Prostate gland (tissue), 2 donors: ENCODE results near the gene MORC4. TPM values are rescaled to one million over a fixed set of nuclear protein-coding genes. Genes with fewer than 3 reads are reported as not detected.

ENCODE experiments used
- DNase-seq: peaks from one replicate; pipeline ENCODE4 v3.0.0-alpha.2; 2019; ENCODE audit warnings: low spot score
- H3K27ac ChIP-seq, 2 donors: fragments of 200-600 bp; sonication (generic); 2 replicates each; pipeline ENCODE4 v1.5.1; 2017 to 2019
- H3K27me3 ChIP-seq: fragments of 200-600 bp; sonication (generic); replicated peaks from 2 replicates; pipeline ENCODE4 v1.5.1; 2019; ENCODE audit not compliant: insufficient read depth
- H3K36me3 ChIP-seq, 2 donors: fragments of 200-600 bp; sonication (generic); 1 replicate in 1 of 2; 2 replicates in 1 of 2; pipeline versions ENCODE4 v1.5.1 to v1.8.1; 2017 to 2019
- H3K4me1 ChIP-seq: fragments of 200-600 bp; sonication (generic); replicated peaks from 2 replicates; pipeline ENCODE4 v1.5.1; 2019
- H3K4me3 ChIP-seq, 2 donors: fragments of 200-600 bp; sonication (generic); 2 replicates each; pipeline ENCODE4 v1.5.1; 2017 to 2019
- H3K9me3 ChIP-seq: fragments of 200-600 bp; sonication (generic); 2 replicates; pipeline ENCODE4 v1.5.1; 2017
- CTCF ChIP-seq, 4 experiments: fragments of 200-600 bp in 2 of 4; fragments of 450-650 bp in 2 of 4; sonication (generic) in 2 of 4; IDR thresholded peaks; 1 replicate in 3 of 4; 2 replicates in 1 of 4; pipeline ENCODE4 v1.5.1; 2016 to 2019; ENCODE audit warnings: antibody characterized with exemption in 4 of 4, mild to moderate bottlenecking in 2 of 4, moderate library complexity in 2 of 4
- POLR2A ChIP-seq: fragments of 450-650 bp; IDR thresholded peaks from one replicate; pipeline ENCODE4 v1.6.1; 2016; ENCODE audit warnings: antibody characterized with exemption, mild to moderate bottlenecking
- POLR2AphosphoS5 ChIP-seq: sonication (generic); formaldehyde crosslinking; IDR thresholded peaks from one replicate; pipeline ENCODE4 v1.6.1; 2017; ENCODE audit warnings: antibody characterized with exemption
- WGBS: methylation state at CpG from one replicate; pipeline ENCODE4 v1.1.5; 2018; 5-methylcytosine and 5-hydroxymethylcytosine counted together
- intact Hi-C: fragments of 100-400 bp; cut with DNase I; formaldehyde crosslinking; loops from one replicate; pipeline ENCODE4 v1.14.2; 2022
- total RNA-seq, 2 donors: library from RNA; depleted of rRNA; stranded (reverse); fragments of >200 nt; gene quantifications; one replicate each; pipeline ENCODE4 v1.1.0, GENCODE V29; 2016

MORC4 gene
- total RNA-seq, 2 donors from 2014 or later: 20.4 to 36.1 TPM

DNA sequence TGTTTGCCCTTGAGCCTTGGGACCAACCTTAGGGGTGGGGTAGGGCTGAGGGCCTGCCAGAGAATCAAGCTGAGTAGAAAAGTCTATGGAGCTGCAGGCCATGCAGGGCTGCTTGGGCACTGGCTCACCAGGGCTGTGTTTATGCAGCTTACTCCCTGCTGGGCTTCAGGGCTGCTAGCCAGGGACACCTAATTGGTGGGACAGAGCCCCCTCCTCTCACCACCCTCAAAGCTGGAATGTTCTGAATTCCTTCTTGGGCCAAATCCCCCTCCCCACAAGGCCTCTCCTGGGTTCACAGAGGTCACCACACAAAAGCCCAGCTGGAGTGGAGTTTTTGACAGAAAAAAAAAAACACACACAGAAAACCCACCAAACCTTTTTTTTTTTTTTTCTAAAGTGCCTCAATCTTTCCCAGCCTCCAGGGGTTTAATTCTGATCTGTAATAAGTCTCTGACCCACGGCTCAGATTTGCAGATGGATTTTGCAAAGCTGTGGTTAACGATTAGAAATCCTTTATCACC lies 80.0 kb downstream of the MORC4 start, which contains the start of gene CLDN2:
CLDN2 (plus strand) TSS at position 471 of the 521 bp plus-strand sequence. CDS start 7,827 bp downstream, outside the sequence.
- TF ChIP-seq POLR2A (no peak), POLR2AphosphoS5 (no peak), CTCF (IDR thresholded peaks at IDR 0.05) (no peak)

DNA sequence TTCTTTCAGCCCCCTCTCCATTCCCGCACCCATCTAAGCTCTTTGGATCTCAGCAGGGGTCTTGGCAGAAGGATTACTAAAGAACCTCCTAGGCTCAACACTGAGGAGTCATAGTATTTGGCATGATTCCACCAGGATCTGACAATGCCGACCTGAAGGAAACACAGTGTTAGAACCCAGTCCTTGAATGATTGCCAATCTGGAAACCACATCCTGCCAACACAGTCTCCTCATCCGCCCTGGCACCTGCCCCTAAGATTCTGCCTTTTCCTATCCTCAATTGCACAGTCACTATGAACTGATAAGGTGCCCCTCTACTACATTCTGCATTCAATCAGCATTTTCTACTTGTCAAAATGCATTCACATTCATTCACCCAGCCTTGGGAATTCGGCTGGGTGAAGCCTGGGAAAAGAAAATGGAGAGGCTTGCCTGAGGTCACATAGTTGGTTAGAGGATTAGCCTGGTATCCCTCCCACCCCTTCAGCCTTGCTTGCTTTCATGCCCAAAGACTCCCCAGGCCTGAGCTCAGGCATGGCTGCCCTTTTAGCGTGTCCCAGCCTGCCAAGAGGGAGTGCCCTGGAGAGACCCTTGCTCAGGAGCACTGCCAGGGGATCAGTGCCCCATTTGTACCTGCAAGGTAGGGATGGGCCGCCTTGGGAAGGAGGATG lies 82.0 kb downstream of the MORC4 start:
- Histone ChIP-seq H3K9me3 (no peaks in the 10 kb centered on the region), H3K27me3 (no peaks in the 10 kb centered on the region), H3K36me3 (no peaks in the 10 kb centered on the region), H3K4me1 (no peaks in the 10 kb centered on the region), H3K4me3 (no peak overlapping the region), H3K27ac (no peak overlapping the region)
- DNase-seq: no peak
- no peak for TF ChIP-seq POLR2A
- TF ChIP-seq POLR2AphosphoS5: no peak
- no peak for TF ChIP-seq CTCF (IDR thresholded peaks at IDR 0.05)
- intact Hi-C loops: no loop called here
- 49% methylated on average over 6 of the region's 6 CpGs for WGBS

More for the DNA sequence above, 80.0 kb downstream of the MORC4 start, which contains the start of gene CLDN2:
- intact Hi-C loops: no loop called here
- no peaks in the 10 kb centered on the region for H3K36me3 ChIP-seq
- no peak for DNase-seq
- WGBS: 38% methylated on average over 2 of the region's 2 CpGs
- no peak within 1 kb of the TSS for H3K4me3 ChIP-seq
- H3K4me1 ChIP-seq: no peaks in the 10 kb centered on the region
- H3K27ac ChIP-seq: no peak within 1 kb of the TSS
- H3K9me3 ChIP-seq: no peaks in the 10 kb centered on the region
- H3K27me3 ChIP-seq: no peaks in the 10 kb centered on the region

GRCh38 chrX:106912864-106913263 lies 87.1 kb downstream of the MORC4 start:
- no peak overlapping the region for H3K4me3 ChIP-seq
- H3K9me3 ChIP-seq: no peaks in the 10 kb centered on the region
- H3K4me1 ChIP-seq: no peaks in the 10 kb centered on the region
- H3K27me3 ChIP-seq: no peaks in the 10 kb centered on the region
- H3K27ac ChIP-seq: no peak overlapping the region
- whole genome bisulfite sequencing: 93% methylated on average over 2 of the region's 2 CpGs
- H3K36me3 ChIP-seq: no peaks in the 10 kb centered on the region
- intact Hi-C loops: no loop called here
- TF ChIP-seq CTCF (IDR thresholded peaks at IDR 0.05): no peak
- no peak for TF ChIP-seq POLR2AphosphoS5
- no peak for TF ChIP-seq POLR2A
- DNase-seq: no peak

DNA sequence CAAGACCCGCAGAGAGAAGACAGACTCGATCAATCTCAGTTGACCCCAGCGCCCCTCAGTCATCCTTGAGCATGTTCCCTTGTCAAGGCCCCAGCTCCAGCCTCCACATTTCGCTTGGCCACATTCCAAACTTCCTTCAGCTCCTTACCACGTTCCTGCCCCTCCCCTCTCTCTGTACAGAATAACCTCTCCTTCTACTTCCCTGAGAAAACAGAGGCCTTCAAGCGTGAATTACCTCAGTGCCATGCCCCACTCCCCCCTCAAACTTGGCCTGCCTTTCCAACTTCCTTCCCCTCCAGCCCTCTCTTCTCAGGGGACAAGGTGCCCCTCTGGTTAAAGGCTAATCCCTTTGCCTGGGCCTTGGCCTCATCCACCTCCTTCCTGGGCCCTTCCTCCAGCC lies 93.7 kb downstream of the MORC4 start:
- H3K4me3 ChIP-seq: no peak overlapping the region
- no peak for DNase-seq
- WGBS: 60% methylated on average over 6 of the region's 6 CpGs
- intact Hi-C loops: no loop called here
- no peaks in the 10 kb centered on the region for H3K36me3 ChIP-seq
- no peaks in the 10 kb centered on the region for H3K27me3 ChIP-seq
- H3K9me3 ChIP-seq: no peaks in the 10 kb centered on the region
- no peak overlapping the region for H3K27ac ChIP-seq
- TF ChIP-seq POLR2AphosphoS5 (no peak), CTCF (IDR thresholded peaks at IDR 0.05) (no peak), POLR2A (no peak)
- H3K4me1 ChIP-seq: no peaks in the 10 kb centered on the region
